ENCODE measurements around the gene NT5M.

NT5M gene

DNA sequence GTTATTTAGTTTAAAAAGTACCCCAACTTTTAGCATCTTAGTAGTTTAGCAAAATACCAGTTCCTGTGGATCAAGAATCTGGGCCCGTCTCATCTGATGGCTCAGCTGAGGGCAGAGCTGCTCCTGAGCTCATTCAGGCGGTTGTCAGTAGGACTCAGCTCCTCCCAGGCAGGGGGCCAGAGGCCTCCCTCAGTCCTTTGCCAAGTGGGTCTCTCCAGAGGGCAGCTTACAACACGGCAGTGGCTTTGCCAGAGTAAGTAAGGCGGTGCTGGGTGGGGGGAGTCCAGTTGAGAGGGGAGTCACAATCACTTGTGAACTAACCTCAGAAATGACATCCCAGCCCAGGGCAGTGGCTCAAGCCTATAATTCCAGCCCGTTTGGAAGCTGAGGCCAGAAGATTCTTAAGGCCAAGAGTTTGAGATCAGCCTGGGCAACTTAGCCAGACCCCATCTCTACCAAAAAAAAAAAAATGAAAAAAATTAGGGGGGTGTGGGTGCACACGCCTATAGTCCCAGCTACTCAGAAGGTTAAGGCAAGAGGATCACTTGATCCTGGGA is 92.2 kb downstream of the NT5M start:
- no peak for DNase-seq (ENCODE audit: low read depth, low spot score)

DNA sequence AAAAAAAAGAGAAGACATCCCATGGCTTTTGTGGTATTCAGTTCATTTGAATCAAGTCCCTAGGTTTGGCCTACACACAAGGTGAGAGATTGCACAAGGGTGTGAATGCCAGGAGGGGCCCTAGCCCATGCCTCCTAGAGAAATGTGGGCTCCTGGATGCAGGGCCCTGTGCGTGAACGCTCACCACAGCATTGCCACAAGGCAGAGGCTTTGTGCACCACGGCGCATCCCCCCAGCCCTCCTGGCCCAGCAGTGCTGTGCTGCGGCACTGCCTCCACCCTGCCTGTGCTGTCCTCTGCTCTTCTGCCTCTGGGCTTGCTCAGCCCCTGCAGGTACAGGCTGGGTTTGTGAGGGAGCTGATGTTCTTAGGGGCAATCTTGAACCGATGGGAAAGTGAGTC is 92.7 kb downstream of the NT5M start:
- DNase-seq (ENCODE audit: low read depth, low spot score), result no peak

All from activated CD4-positive, CD25-positive, alpha-beta regulatory T cell treated with anti-CD3 and anti-CD28 coated beads, Interleukin-2, amount 50 U/mL, for 16 hours (primary cell).